H9 (cell line): ENCODE measurements around the gene FAXDC2. TPM values are rescaled to one million over a fixed set of nuclear protein-coding genes. Genes with fewer than 3 reads are reported as not detected.

Source experiments
- DNase-seq: peaks from one replicate; pipeline ENCODE4 v3.0.0-alpha.2; 2017
- H2AFZ ChIP-seq: one replicate; pipeline ENCODE4 v1.6.1; 2013; ENCODE audit warnings: mild to moderate bottlenecking, low read length, control low read depth, moderate library complexity
- H2AK5ac ChIP-seq: 2 replicates; pipeline ENCODE4 v1.6.1; 2013; ENCODE audit warnings: low read length, control low read depth, mixed read lengths; ENCODE audit not compliant: insufficient read length
- H2BK120ac ChIP-seq: one replicate; pipeline ENCODE4 v1.6.1; 2013; ENCODE audit warnings: low read depth, mild to moderate bottlenecking, low read length, control low read depth, inconsistent platforms; ENCODE audit not compliant: poor library complexity, severe bottlenecking
- H2BK12ac ChIP-seq: 2 replicates; pipeline ENCODE4 v1.6.1; 2013; ENCODE audit warnings: low read length, control low read depth, mixed read lengths, low read depth; ENCODE audit not compliant: insufficient read length
- H2BK15ac ChIP-seq: 2 replicates; pipeline ENCODE4 v1.6.1; 2013; ENCODE audit warnings: low read depth, low read length, control low read depth
- H2BK20ac ChIP-seq: one replicate; pipeline ENCODE4 v1.6.1; 2013; ENCODE audit warnings: low read depth, mild to moderate bottlenecking, low read length, control low read depth, inconsistent platforms; ENCODE audit not compliant: poor library complexity, severe bottlenecking
- H2BK5ac ChIP-seq: 2 replicates; pipeline ENCODE4 v1.6.1; 2013; ENCODE audit warnings: low read length, control low read depth, mixed read lengths; ENCODE audit not compliant: insufficient read length
- H3K14ac ChIP-seq: 2 replicates; pipeline ENCODE4 v1.6.1; 2013; ENCODE audit warnings: low read length, control low read depth; ENCODE audit not compliant: insufficient read depth
- H3K18ac ChIP-seq: 2 replicates; pipeline ENCODE4 v1.6.1; 2013; ENCODE audit warnings: low read depth, mild to moderate bottlenecking, mixed read lengths, low read length, control low read depth; ENCODE audit not compliant: insufficient read length
- H3K23ac ChIP-seq: 2 replicates; pipeline ENCODE4 v1.6.1; 2013; ENCODE audit warnings: low read length, control low read depth, mixed read lengths, low read depth; ENCODE audit not compliant: insufficient read length
- H3K23me2 ChIP-seq: 2 replicates; pipeline ENCODE4 v1.6.1; 2013; ENCODE audit warnings: low read depth, mild to moderate bottlenecking, mixed read lengths, low read length, control low read depth; ENCODE audit not compliant: insufficient read length, poor library complexity, severe bottlenecking
- H3K27ac ChIP-seq: 2 replicates; pipeline ENCODE4 v1.5.1; 2013; ENCODE audit warnings: low read length, control low read depth, mixed read lengths, low read depth; ENCODE audit not compliant: insufficient read length
- H3K27me3 ChIP-seq: 2 replicates; pipeline ENCODE4 v1.6.1; 2013; ENCODE audit warnings: low read length, control low read depth, inconsistent platforms; ENCODE audit not compliant: insufficient read depth
- H3K4ac ChIP-seq: 2 replicates; pipeline ENCODE4 v1.6.1; 2013; ENCODE audit warnings: low read depth, mild to moderate bottlenecking, control low read depth, inconsistent platforms, low read length, moderate library complexity
- H3K4me1 ChIP-seq: 2 replicates; pipeline ENCODE4 v1.6.1; 2013; ENCODE audit warnings: low read length, control low read depth, inconsistent platforms; ENCODE audit not compliant: insufficient read depth
- H3K4me2 ChIP-seq: 2 replicates; pipeline ENCODE4 v1.6.1; 2013; ENCODE audit warnings: low read length, control low read depth, mixed read lengths; ENCODE audit not compliant: insufficient read length, insufficient read depth
- H3K56ac ChIP-seq: 2 replicates; pipeline ENCODE4 v1.6.1; 2013; ENCODE audit warnings: low read depth, mild to moderate bottlenecking, mixed read lengths, low read length, control low read depth; ENCODE audit not compliant: insufficient read length
- H3K79me1 ChIP-seq: 2 replicates; pipeline ENCODE4 v1.6.1; 2013; ENCODE audit warnings: low read depth, mild to moderate bottlenecking, moderate library complexity, low read length, control low read depth, inconsistent platforms; ENCODE audit not compliant: insufficient read depth, poor library complexity, severe bottlenecking
- H3K79me2 ChIP-seq: 2 replicates; pipeline ENCODE4 v1.6.1; 2013; ENCODE audit warnings: low read length, control low read depth, inconsistent platforms; ENCODE audit not compliant: insufficient read depth
- H3K9ac ChIP-seq: 2 replicates; pipeline ENCODE4 v1.6.1; 2013; ENCODE audit warnings: low read length, control low read depth, mixed read lengths; ENCODE audit not compliant: insufficient read length; ENCODE audit errors: extremely low read depth
- H3K9me3 ChIP-seq: one replicate; pipeline ENCODE4 v1.6.1; 2013; ENCODE audit warnings: low read depth, low read length, inconsistent platforms; ENCODE audit not compliant: control insufficient read depth
- H3T11ph ChIP-seq: one replicate; pipeline ENCODE4 v1.6.1; 2013; ENCODE audit warnings: mild to moderate bottlenecking, low read length, control low read depth, inconsistent platforms
- H4K20me1 ChIP-seq: one replicate; pipeline ENCODE4 v1.6.1; 2013; ENCODE audit not compliant: control insufficient read depth, insufficient read length, insufficient read depth
- H4K5ac ChIP-seq: 2 replicates; pipeline ENCODE4 v1.6.1; 2013; ENCODE audit warnings: low read depth, mild to moderate bottlenecking, mixed read lengths, low read length, control low read depth; ENCODE audit not compliant: insufficient read length
- H4K8ac ChIP-seq: replicated peaks from 2 replicates; pipeline ENCODE4 v1.6.1; 2013; ENCODE audit warnings: low read length, control low read depth, mixed read lengths, low read depth; ENCODE audit not compliant: insufficient read length
- H4K91ac ChIP-seq: 2 replicates; pipeline ENCODE4 v1.6.1; 2013; ENCODE audit warnings: low read depth, mild to moderate bottlenecking, moderate library complexity, mixed read lengths, low read length, control low read depth; ENCODE audit not compliant: insufficient read length
- H3K27ac Mint-ChIP-seq, 3 experiments: 2 replicates in 2 of 3; 3 replicates in 1 of 3; pipeline ENCODE4 v1.8.0; 2020 to 2021; ENCODE audit warnings: mixed read lengths in 3 of 3, mild to moderate bottlenecking in 1 of 3, moderate library complexity in 1 of 3
- H3K27me3 Mint-ChIP-seq: 2 replicates; pipeline ENCODE4 v1.8.0; 2021; ENCODE audit warnings: low read depth, mild to moderate bottlenecking, moderate library complexity, mixed read lengths
- H3K36me3 Mint-ChIP-seq, 3 experiments: 2 replicates in 2 of 3; 3 replicates in 1 of 3; pipeline ENCODE4 v1.8.0; 2020 to 2021; ENCODE audit warnings: low read depth in 3 of 3, mixed read lengths in 3 of 3; ENCODE audit not compliant: insufficient read depth in 1 of 3
- H3K4me1 Mint-ChIP-seq, 2 experiments: 2 replicates each; pipeline ENCODE4 v1.8.0; 2020; ENCODE audit warnings: mixed read lengths in 2 of 2
- H3K4me3 Mint-ChIP-seq, 2 experiments: 2 replicates in 1 of 2; 3 replicates in 1 of 2; pipeline ENCODE4 v1.8.0; 2020 to 2021; ENCODE audit warnings: mild to moderate bottlenecking in 2 of 2, mixed read lengths in 2 of 2, moderate library complexity in 1 of 2
- H3K9me3 Mint-ChIP-seq, 2 experiments: 2 replicates in 1 of 2; 3 replicates in 1 of 2; pipeline ENCODE4 v1.8.0; 2020; ENCODE audit warnings: mild to moderate bottlenecking in 2 of 2, mixed read lengths in 2 of 2, moderate library complexity in 1 of 2
- WGBS: extraction: QIAGEN DNeasy Blood & Tissue Kit; methylation state at CpG from one replicate; pipeline ENCODE4 v1.1.7; 2013; ENCODE audit warnings: missing lambda C conversion rate, low lambda C conversion rate, mixed read lengths; ENCODE audit not compliant: insufficient read length; ENCODE audit errors: extremely low coverage; 5-methylcytosine and 5-hydroxymethylcytosine counted together
- total RNA-seq: library from RNA; stranded (reverse); gene quantifications from 2 replicates; pipeline ENCODE4 v1.2.1, GENCODE V29; 2021
- TF ChIP-seq, protein P1 (sequence below): fragments of 200-600 bp; sonication (generic); conservative IDR thresholded peaks from 3 replicates; pipeline ENCODE4 v1.8.0; 2021; ENCODE audit warnings: antibody characterized with exemption, mild to moderate bottlenecking

Gene FAXDC2
- total RNA-seq, 1 experiment from 2014 or later = 3.0 TPM

DNA sequence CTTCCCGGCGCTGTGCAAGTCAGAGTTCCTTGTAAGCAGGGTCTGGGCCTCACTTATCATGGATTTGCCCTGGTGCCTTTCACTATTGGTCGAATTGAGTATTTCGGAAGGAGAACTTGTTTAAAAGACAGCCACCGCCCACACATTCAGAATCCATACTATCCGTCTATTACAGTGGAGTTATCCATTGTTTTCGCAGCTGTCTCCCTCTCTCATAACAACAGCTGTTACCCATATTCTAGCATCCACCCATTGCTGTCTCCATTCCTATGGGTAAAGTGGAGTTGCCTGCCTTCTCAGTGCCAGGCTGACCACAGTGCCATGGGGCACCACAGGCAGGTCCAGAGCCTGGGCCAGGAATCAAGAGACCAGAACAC lies 20.2 kb downstream of the FAXDC2 start:
- no peak overlapping the region for H3K56ac ChIP-seq
- no peak overlapping the region for H3K23ac ChIP-seq
- H2AK5ac ChIP-seq = no peak overlapping the region
- no peaks in the 10 kb centered on the region for H3K9me3 ChIP-seq
- no peak overlapping the region for H4K91ac ChIP-seq
- no peak overlapping the region for H3K4ac ChIP-seq
- Mint-ChIP-seq H3K4me1 (peaks cover 6% of the 10 kb centered on the region in 2 experiments), H3K36me3 (peaks cover 2 to 40% (median 26%) of the 10 kb centered on the region in 3 experiments; a peak in 5 of 7 replicates), H3K4me3 (no peak overlapping the region), H3K27me3 (no peaks in the 10 kb centered on the region), H3K9me3 (no peaks in the 10 kb centered on the region; a peak in 1 of 5 replicates), H3K27ac (no peak overlapping the region; a peak in 1 of 7 replicates)
- no peak overlapping the region; the same call in 1 of the 2 replicates for H3K14ac ChIP-seq
- H3K9ac ChIP-seq = no peak overlapping the region
- no peak overlapping the region for H2BK120ac ChIP-seq
- H3K27ac ChIP-seq = no peak overlapping the region
- WGBS = no CpG with 5 or more reads among the region's 7 CpGs
- H4K5ac ChIP-seq = no peak overlapping the region
- no peak overlapping the region for H3K18ac ChIP-seq
- no peak overlapping the region for H3T11ph ChIP-seq
- H4K20me1 ChIP-seq = no peaks in the 10 kb centered on the region
- no peak overlapping the region for H2BK5ac ChIP-seq
- no peaks in the 10 kb centered on the region for H3K23me2 ChIP-seq
- no peak overlapping the region for H2BK12ac ChIP-seq
- H2BK20ac ChIP-seq = no peak overlapping the region
- H3K4me1 ChIP-seq = no peaks in the 10 kb centered on the region
- H3K79me1 ChIP-seq = no peaks in the 10 kb centered on the region
- H4K8ac ChIP-seq = no peak overlapping the region
- no peak overlapping the region for H3K4me2 ChIP-seq
- no peaks in the 10 kb centered on the region for H3K27me3 ChIP-seq
- TF ChIP-seq, protein P1, sequence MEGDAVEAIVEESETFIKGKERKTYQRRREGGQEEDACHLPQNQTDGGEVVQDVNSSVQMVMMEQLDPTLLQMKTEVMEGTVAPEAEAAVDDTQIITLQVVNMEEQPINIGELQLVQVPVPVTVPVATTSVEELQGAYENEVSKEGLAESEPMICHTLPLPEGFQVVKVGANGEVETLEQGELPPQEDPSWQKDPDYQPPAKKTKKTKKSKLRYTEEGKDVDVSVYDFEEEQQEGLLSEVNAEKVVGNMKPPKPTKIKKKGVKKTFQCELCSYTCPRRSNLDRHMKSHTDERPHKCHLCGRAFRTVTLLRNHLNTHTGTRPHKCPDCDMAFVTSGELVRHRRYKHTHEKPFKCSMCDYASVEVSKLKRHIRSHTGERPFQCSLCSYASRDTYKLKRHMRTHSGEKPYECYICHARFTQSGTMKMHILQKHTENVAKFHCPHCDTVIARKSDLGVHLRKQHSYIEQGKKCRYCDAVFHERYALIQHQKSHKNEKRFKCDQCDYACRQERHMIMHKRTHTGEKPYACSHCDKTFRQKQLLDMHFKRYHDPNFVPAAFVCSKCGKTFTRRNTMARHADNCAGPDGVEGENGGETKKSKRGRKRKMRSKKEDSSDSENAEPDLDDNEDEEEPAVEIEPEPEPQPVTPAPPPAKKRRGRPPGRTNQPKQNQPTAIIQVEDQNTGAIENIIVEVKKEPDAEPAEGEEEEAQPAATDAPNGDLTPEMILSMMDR = no peak
- no peaks in the 10 kb centered on the region for H3K79me2 ChIP-seq
- no peak overlapping the region for H2AFZ ChIP-seq
- H2BK15ac ChIP-seq = no peak overlapping the region
- DNase-seq = no peak
